ENCODE data around the gene TM4SF1. TPM values are rescaled to one million over a fixed set of nuclear protein-coding genes. Genes with fewer than 3 reads are reported as not detected.

TM4SF1 gene
- total and polyA plus RNA-seq, 2 experiments from 2014 or later = 0.10 to 0.74 TPM

- peaks cover 6% of the 10 kb centered on the region for H3K27me3 Mint-ChIP-seq (ENCODE audit: insufficient read depth, low read depth, poor library complexity)
- H3K9me3 Mint-ChIP-seq = no peaks in the 10 kb centered on the region
- Histone ChIP-seq H3K4me2 (no peak overlapping the region), H3F3A (replicated peaks; ENCODE audit: low read depth) (no peaks in the 10 kb centered on the region), H3K4me1 (ENCODE audit: insufficient read depth) (no peaks in the 10 kb centered on the region), H3K9me2 (ENCODE audit: insufficient read depth) (0 out of 2 replicates have a peak, but pooled peaks cover 3% of the 10 kb centered on the region), H3K27ac (ENCODE audit: low read depth) (no peak overlapping the region), H3K36me3 (ENCODE audit: insufficient read depth) (no peaks in the 10 kb centered on the region), H3K4me3 (no peak overlapping the region), H3K79me2 (replicated peaks; ENCODE audit: insufficient read depth) (no peaks in the 10 kb centered on the region), H4K20me1 (replicated peaks; ENCODE audit: insufficient read depth) (no peaks in the 10 kb centered on the region), H2AFZ (no peak overlapping the region), H3K27me3 (ENCODE audit: insufficient read depth) (no peaks in the 10 kb centered on the region)
- no peak for TF ChIP-seq CTCF (conservative IDR thresholded peaks at IDR 0.05; ENCODE audit: low read depth in 2 of 2)
- TF ChIP-seq ZNF114 (CRISPR knock-in tag; IDR thresholded peaks at IDR 0.05) = no peak
- no peak for TF ChIP-seq EZH2phosphoT487 (IDR thresholded peaks at IDR 0.05; ENCODE audit: unreplicated experiment)
- no peak for TF ChIP-seq REST (IDR thresholded peaks at IDR 0.05; ENCODE audit: unreplicated experiment)
- no peak for TF ChIP-seq CREB1 (CRISPR knock-in tag; IDR thresholded peaks at IDR 0.05; ENCODE audit: low read depth)
- TF ChIP-seq POLR2AphosphoS5 (IDR thresholded peaks at IDR 0.05; ENCODE audit: low read depth) = no peak
- TF ChIP-seq STAT1 (IDR thresholded peaks at IDR 0.05; ENCODE audit: unreplicated experiment) = no peak
- no peak for TF ChIP-seq NANOG (IDR thresholded peaks at IDR 0.05; ENCODE audit: borderline replicate concordance)
- no peak for TF ChIP-seq ZNF331 (CRISPR knock-in tag; IDR thresholded peaks at IDR 0.05; ENCODE audit: low read depth)
- TF ChIP-seq ETS1 (IDR thresholded peaks at IDR 0.05) = no peak
- no peak for TF ChIP-seq EZH2 (IDR thresholded peaks at IDR 0.05; ENCODE audit: low read depth, unreplicated experiment)
- no peak for TF ChIP-seq JUNB (IDR thresholded peaks at IDR 0.05; ENCODE audit: unreplicated experiment)
- no peak for TF ChIP-seq ZNF462 (CRISPR knock-in tag; IDR thresholded peaks at IDR 0.05)
- no peak overlapping the region for H3K4me3 Mint-ChIP-seq
- H3K36me3 Mint-ChIP-seq (ENCODE audit: low read depth) = no peaks in the 10 kb centered on the region; the same call in 2 of the 3 replicates
- DNase-seq (ENCODE audit: low spot score) (no peak), ATAC-seq (no peak)
- H3K27ac Mint-ChIP-seq = no peak overlapping the region
- H3K4me1 Mint-ChIP-seq = no peaks in the 10 kb centered on the region; the same call in 2 of the 3 replicates
Measured at GRCh38 chr3:149325581-149325980, 51.9 kb downstream of the TM4SF1 start.
